ENCODE measurements around the gene EIF4H.

Gene EIF4H

GRCh38 chr7:74214816-74215630 lies 40.9 kb downstream of the EIF4H start:
- no peak for TF ChIP-seq CTCF (IDR thresholded peaks at IDR 0.05)
- Histone ChIP-seq H3K36me3 (no peaks in the 10 kb centered on the region), H3K4me3 (no peak overlapping the region), H3K4me1 (peaks cover 0 to 11% (median 2%) of the 10 kb centered on the region in 4 donors), H3K27ac (no peak overlapping the region), H3K9me3 (no peaks in the 10 kb centered on the region), H3K27me3 (peaks cover 0 to 5% of the 10 kb centered on the region in 2 donors)
- intact Hi-C loops (cut with DNase I; ENCODE audit: low total_unique reads) = no loop called here
- no peak for DNase-seq

- DNase-seq = no peak
- no peak for TF ChIP-seq CTCF (IDR thresholded peaks at IDR 0.05)
- no peaks in the 10 kb centered on the region for H3K9me3 ChIP-seq
- no peaks in the 10 kb centered on the region for H3K36me3 ChIP-seq
- H3K27me3 ChIP-seq = peaks cover 0 to 5% of the 10 kb centered on the region in 2 donors
- H3K4me3 ChIP-seq = no peak overlapping the region
- intact Hi-C loops (cut with DNase I; ENCODE audit: low total_unique reads) = no loop called here
- H3K27ac ChIP-seq = no peak overlapping the region
- H3K4me1 ChIP-seq = peaks cover 0 to 7% (median 1%) of the 10 kb centered on the region in 4 donors
Measured at GRCh38 chr7:74215921-74216320, 41.8 kb downstream of the EIF4H start.

- Histone ChIP-seq H3K27me3 (peaks cover 0 to 5% of the 10 kb centered on the region in 2 donors), H3K36me3 (no peaks in the 10 kb centered on the region), H3K27ac (no peak overlapping the region), H3K9me3 (no peaks in the 10 kb centered on the region), H3K4me1 (peaks cover 0 to 3% (median 0%) of the 10 kb centered on the region in 4 donors), H3K4me3 (no peak overlapping the region)
- DNase-seq = no peak
- intact Hi-C loops (cut with DNase I; ENCODE audit: low total_unique reads) = no loop called here
- TF ChIP-seq CTCF (IDR thresholded peaks at IDR 0.05) = no peak
Measured at GRCh38 chr7:74216361-74216761, 42.2 kb downstream of the EIF4H start.

- TF ChIP-seq CTCF (IDR thresholded peaks at IDR 0.05) = no peak
- H3K9me3 ChIP-seq = no peaks in the 10 kb centered on the region
- H3K36me3 ChIP-seq = no peaks in the 10 kb centered on the region
- no peaks in the 10 kb centered on the region for H3K4me1 ChIP-seq
- intact Hi-C loops (cut with DNase I; ENCODE audit: low total_unique reads) = no loop called here
- no peak for DNase-seq
- no peak overlapping the region for H3K4me3 ChIP-seq
- H3K27me3 ChIP-seq = peaks cover 0 to 5% of the 10 kb centered on the region in 2 donors
- no peak overlapping the region for H3K27ac ChIP-seq
Measured at GRCh38 chr7:74217455-74218342, 43.5 kb downstream of the EIF4H start.

- no peak overlapping the region for H3K27ac ChIP-seq
- DNase-seq = no peak
- intact Hi-C loops (cut with DNase I; ENCODE audit: low total_unique reads) = no loop called here
- H3K9me3 ChIP-seq = no peaks in the 10 kb centered on the region
- H3K27me3 ChIP-seq = peaks cover 0 to 5% of the 10 kb centered on the region in 2 donors
- no peak for TF ChIP-seq CTCF (IDR thresholded peaks at IDR 0.05)
- no peak overlapping the region for H3K4me3 ChIP-seq
- no peaks in the 10 kb centered on the region for H3K4me1 ChIP-seq
- H3K36me3 ChIP-seq = no peaks in the 10 kb centered on the region
Measured at GRCh38 chr7:74218343-74218698, 44.2 kb downstream of the EIF4H start.

Measured in tibial artery (tissue), 4 donors.